Spleen (tissue), 11 donors: ENCODE results near the gene REN. TPM values are rescaled to one million over a fixed set of nuclear protein-coding genes. Genes with fewer than 3 reads are reported as not detected.
A peak's percentile ranks its signal among the peaks of the same experiment; 100 is the strongest.

Experiments used
- DNase-seq: peaks from one replicate; pipeline ENCODE4 v3.0.0-alpha.2; 2020
- H3K27ac ChIP-seq, 8 donors: fragments of 200-600 bp; sonication (generic) in 7 of 8; 1 replicate in 4 of 8; 2 replicates in 4 of 8; pipeline versions ENCODE4 v1.5.0 to v1.8.0; 2016 to 2021; ENCODE audit warnings: inconsistent platforms in 4 of 8, mild to moderate bottlenecking in 4 of 8, moderate library complexity in 1 of 8
- H3K27me3 ChIP-seq, 7 donors: fragments of 200-600 bp; sonication (generic) in 6 of 7; replicated peaks in 1 of 7; 1 replicate in 4 of 7; 2 replicates in 3 of 7; pipeline versions ENCODE4 v1.5.0 to v1.8.0; 2016 to 2021; ENCODE audit warnings: inconsistent platforms in 3 of 7, mild to moderate bottlenecking in 1 of 7
- H3K36me3 ChIP-seq, 6 donors: fragments of 200-600 bp; sonication (generic) in 5 of 6; 1 replicate in 4 of 6; 2 replicates in 2 of 6; pipeline versions ENCODE4 v1.5.0 to v1.8.0; 2016 to 2021; ENCODE audit warnings: inconsistent platforms in 2 of 6
- H3K4me1 ChIP-seq, 6 donors: fragments of 200-600 bp; sonication (generic) in 5 of 6; 1 replicate in 3 of 6; 2 replicates in 3 of 6; pipeline versions ENCODE4 v1.5.0 to v1.8.0; 2016 to 2021; ENCODE audit warnings: inconsistent platforms in 3 of 6
- H3K4me3 ChIP-seq, 8 donors: fragments of 200-600 bp; sonication (generic) in 7 of 8; 1 replicate in 4 of 8; 2 replicates in 4 of 8; pipeline versions ENCODE4 v1.5.0 to v1.8.0; 2016 to 2021; ENCODE audit warnings: inconsistent platforms in 4 of 8, mild to moderate bottlenecking in 4 of 8, moderate library complexity in 2 of 8
- H3K9me3 ChIP-seq, 8 donors: fragments of 200-600 bp; sonication (generic) in 7 of 8; 1 replicate in 4 of 8; 2 replicates in 4 of 8; pipeline versions ENCODE4 v1.5.0 to v1.8.0; 2016 to 2021; ENCODE audit warnings: inconsistent platforms in 4 of 8
- CTCF ChIP-seq, 11 experiments: fragments of 200-600 bp in 7 of 11; fragments of 450-650 bp in 4 of 11; sonication (generic) in 4 of 11; IDR thresholded peaks in 8 of 11; conservative IDR thresholded peaks in 3 of 11; 1 replicate in 7 of 11; 2 replicates in 4 of 11; pipeline versions ENCODE4 v1.4.0 to v1.8.0; 2016 to 2021; ENCODE audit warnings: antibody characterized with exemption in 11 of 11, inconsistent platforms in 4 of 11, mild to moderate bottlenecking in 1 of 11
- POLR2A ChIP-seq, 3 donors: fragments of 450-650 bp; IDR thresholded peaks; one replicate each; pipeline ENCODE4 v1.5.1; 2017; ENCODE audit warnings: antibody characterized with exemption in 3 of 3, mild to moderate bottlenecking in 1 of 3
- POLR2AphosphoS5 ChIP-seq, 3 donors: sonication (generic); formaldehyde crosslinking; IDR thresholded peaks; one replicate each; pipeline ENCODE4 v1.5.1; 2017; ENCODE audit warnings: antibody characterized with exemption in 3 of 3
- WGBS, 5 donors: extraction: QIAGEN DNeasy Blood & Tissue Kit in 3 of 5; methylation state at CpG; one replicate each; pipeline versions ENCODE4 v1.1.5 to v1.1.7; 2013 to 2018; 5-methylcytosine and 5-hydroxymethylcytosine counted together
- intact Hi-C: fragments of 100-400 bp; cut with DNase I; formaldehyde crosslinking; loops from one replicate; pipeline ENCODE4 v1.15.0; 2023; ENCODE audit warnings: low total_unique reads
- polyA plus RNA-seq, 3 donors: library from polyadenylated mRNA; stranded (reverse); fragments of 200-250 nt; gene quantifications; one replicate each; pipeline ENCODE4 v1.2.1, GENCODE V29; 2013
- total RNA-seq, 7 donors: library from RNA; depleted of rRNA in 3 of 7; stranded (reverse); fragments of >200 nt in 3 of 7; fragmentation: NEBNext Ultra II Directional in 4 of 7; extraction: Animal tissue kit (Norgen Biotek cat#: 25700) in 4 of 7; gene quantifications; one replicate each; pipeline versions ENCODE4 v1.1.0 to v1.2.1, GENCODE V29; 2016 to 2021
- donor health status: healthy with polysubstance abuse.
- donor health status: DM: no; HTN: no; CAD: no; lungs with moderate emphysema.
- donor health status: DM: no; HTN: no; CAD: no.
- donor health status: Bipolar disorder and iron deficiency.
- donor health status: healthy.
- donor health status: DM: no; HTN: no; CAD: no.
- donor health status: DM: yes; HTN: yes; CAD: no.

Gene REN
- total and polyA plus RNA-seq, 10 donors: 0.12 to 0.25 TPM; not detected in 8

GRCh38 chr1:204155881-204156280, 10.3 kb downstream of the REN start:
- TF ChIP-seq POLR2AphosphoS5 (IDR thresholded peaks at IDR 0.05) (no peak), POLR2A (IDR thresholded peaks at IDR 0.05) (no peak), CTCF (IDR thresholded peaks at IDR 0.05 in 8 of 11, conservative IDR thresholded peaks at IDR 0.05 in 3 of 11) (no peak)
- no peak overlapping the region for H3K4me3 ChIP-seq
- no peak for DNase-seq
- H3K27me3 ChIP-seq: peaks cover 0 to 69% (median 13%) of the 10 kb centered on the region in 7 donors
- H3K4me1 ChIP-seq: peaks cover 4 to 31% (median 15%) of the 10 kb centered on the region in 6 donors
- no peaks in the 10 kb centered on the region for H3K36me3 ChIP-seq
- H3K9me3 ChIP-seq: no peaks in the 10 kb centered on the region
- peak overlapping the region in 5 of 8 donors; percentile 9 to 59 (median 51) for H3K27ac ChIP-seq
- intact Hi-C loops: no loop called here
- WGBS, 5 donors: 76 to 94% (median 89%) methylated on average over 10 of the region's 10 CpGs

- DNase-seq: no peak
- H3K36me3 ChIP-seq: no peaks in the 10 kb centered on the region
- no peak overlapping the region for H3K27ac ChIP-seq
- TF ChIP-seq CTCF (IDR thresholded peaks at IDR 0.05 in 8 of 11, conservative IDR thresholded peaks at IDR 0.05 in 3 of 11) (no peak), POLR2A (IDR thresholded peaks at IDR 0.05) (no peak)
- peaks cover 0 to 69% (median 13%) of the 10 kb centered on the region in 7 donors for H3K27me3 ChIP-seq
- H3K9me3 ChIP-seq: no peaks in the 10 kb centered on the region
- H3K4me3 ChIP-seq: no peak overlapping the region
- WGBS, 5 donors: 89 to 97% (median 93%) methylated on average over 13 to 15 of the region's 15 CpGs
- peaks cover 4 to 35% (median 16%) of the 10 kb centered on the region in 6 donors for H3K4me1 ChIP-seq
- intact Hi-C loops: no loop called here
These were observed 11.4 kb downstream of the REN start for GRCh38 chr1:204154568-204155255.

GRCh38 chr1:204153667-204154066, 12.5 kb downstream of the REN start:
- intact Hi-C loops: no loop called here
- Histone ChIP-seq H3K4me3 (no peak overlapping the region), H3K27ac (no peak overlapping the region), H3K27me3 (peaks cover 0 to 69% (median 13%) of the 10 kb centered on the region in 7 donors), H3K4me1 (peaks cover 4 to 35% (median 16%) of the 10 kb centered on the region in 6 donors), H3K36me3 (no peaks in the 10 kb centered on the region), H3K9me3 (no peaks in the 10 kb centered on the region)
- WGBS, 5 donors: 88 to 97% (median 91%) methylated on average over 5 of the region's 5 CpGs
- TF ChIP-seq POLR2AphosphoS5 (IDR thresholded peaks at IDR 0.05) (no peak), POLR2A (IDR thresholded peaks at IDR 0.05) (no peak), CTCF (IDR thresholded peaks at IDR 0.05 in 8 of 11, conservative IDR thresholded peaks at IDR 0.05 in 3 of 11) (no peak)
- no peak for DNase-seq

GRCh38 chr1:204152310-204153044, 13.7 kb downstream of the REN start:
- H3K27ac ChIP-seq: peak overlapping the region in 5 of 8 donors; percentile 38 to 82 (median 75)
- intact Hi-C loops: no loop called here
- 31 to 57% (median 36%) methylated on average over 15 to 25 of the region's 25 CpGs for WGBS, 5 donors

More at GRCh38 chr1:204152310-204153044, 13.7 kb downstream of the REN start:
- H3K4me3 ChIP-seq: peak overlapping the region; percentile 48 to 87 (median 59)
- no peak for DNase-seq
- no peaks in the 10 kb centered on the region for H3K9me3 ChIP-seq
- no peaks in the 10 kb centered on the region for H3K36me3 ChIP-seq
- TF ChIP-seq POLR2AphosphoS5 (IDR thresholded peaks at IDR 0.05) (peak in 1 of 3 donors; percentile 15), CTCF (IDR thresholded peaks at IDR 0.05 in 8 of 11, conservative IDR thresholded peaks at IDR 0.05 in 3 of 11) (peak in 1 of 11 experiments; percentile 12), POLR2A (IDR thresholded peaks at IDR 0.05) (no peak)
- H3K27me3 ChIP-seq: peaks cover 0 to 69% (median 13%) of the 10 kb centered on the region in 7 donors
- peaks cover 4 to 30% (median 16%) of the 10 kb centered on the region in 6 donors for H3K4me1 ChIP-seq
